Measurements from ENCODE around the gene SNX27.

SNX27 gene

DNA sequence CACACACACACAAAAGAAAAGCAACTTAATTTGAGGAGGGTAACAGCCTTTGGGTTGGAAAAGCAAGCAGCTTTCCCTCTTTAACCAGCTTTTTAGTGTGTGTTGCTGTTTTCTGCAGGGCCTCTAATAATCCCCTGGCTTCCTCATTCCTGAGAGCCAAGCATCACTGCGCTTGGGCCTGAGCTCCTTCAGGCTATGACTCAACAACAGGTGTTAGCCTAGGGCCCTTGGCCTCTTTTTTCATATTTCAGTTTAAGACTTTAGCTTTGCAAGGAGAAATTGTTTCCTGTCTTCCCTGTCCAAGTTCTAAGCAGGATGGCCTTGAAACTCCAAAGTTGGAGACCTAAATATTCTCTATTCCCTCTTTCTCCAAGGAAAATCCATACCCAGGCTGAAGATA lies 26.2 kb upstream of the SNX27 start:
- TF ChIP-seq CTCF (IDR thresholded peaks at IDR 0.05), result no peak

- TF ChIP-seq CTCF (IDR thresholded peaks at IDR 0.05), result no peak
Measured at GRCh38 chr1:151590961-151591360, 20.9 kb upstream of the SNX27 start.

DNA sequence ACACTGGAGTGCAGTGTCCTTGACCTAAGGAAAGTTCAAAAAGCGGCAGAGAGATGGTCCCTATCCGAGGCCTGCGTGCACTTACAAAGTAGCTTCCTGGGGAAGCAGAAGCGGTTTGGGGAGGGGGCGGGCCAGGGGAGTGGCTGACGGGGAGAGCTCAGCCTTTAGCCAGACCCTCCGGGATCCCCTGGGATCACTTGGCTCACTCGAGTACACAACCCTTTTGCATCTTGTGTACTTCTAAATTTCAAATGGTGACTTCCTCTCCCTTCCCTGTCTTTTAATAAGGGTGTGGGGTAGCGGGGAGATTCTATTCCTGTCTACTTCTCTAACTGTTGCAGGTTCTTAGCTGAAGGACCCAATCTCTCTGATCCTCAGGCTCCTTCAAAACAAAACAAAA lies 18.1 kb upstream of the SNX27 start:
- TF ChIP-seq CTCF (IDR thresholded peaks at IDR 0.05), result no peak

- TF ChIP-seq CTCF (IDR thresholded peaks at IDR 0.05), result peak; percentile 99
Measured at GRCh38 chr1:151594143-151594625, 17.7 kb upstream of the SNX27 start.

DNA sequence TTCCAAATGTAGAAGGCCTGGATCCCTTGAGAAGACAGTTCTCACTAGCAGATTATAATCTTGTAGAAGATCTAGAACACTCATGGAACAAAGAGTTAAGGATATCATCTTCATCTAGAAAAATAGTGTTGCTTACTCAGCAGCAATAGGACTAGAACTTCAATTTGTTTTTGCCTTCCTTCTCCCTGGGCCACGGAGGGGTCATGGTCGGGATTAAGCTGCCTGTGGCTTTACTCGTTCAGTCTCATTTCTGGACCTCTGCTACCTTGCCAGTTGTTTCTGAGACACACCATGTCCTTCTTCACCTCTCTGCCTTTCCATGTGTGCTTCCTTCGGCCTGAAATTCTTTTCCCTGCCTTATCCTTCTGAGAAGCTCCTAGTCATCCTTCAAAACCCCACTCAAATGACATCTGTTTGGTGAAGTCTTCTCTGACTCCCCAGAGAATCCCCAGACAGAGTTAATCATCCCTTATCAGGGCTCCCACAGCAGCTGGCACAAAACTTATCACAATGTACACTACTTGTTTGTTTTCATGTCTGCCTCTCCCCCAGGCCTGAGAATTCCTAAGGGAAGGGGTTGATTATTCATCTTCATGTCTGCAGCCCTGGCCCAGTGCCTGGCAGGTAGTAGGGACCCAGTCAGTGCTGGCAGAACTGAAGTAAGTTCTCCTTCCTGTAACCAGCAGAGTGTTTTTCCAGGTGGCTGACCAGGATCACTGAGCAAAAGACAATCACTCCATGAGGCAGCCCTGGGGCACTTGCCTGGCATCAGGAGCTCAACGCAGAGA lies 15.5 kb upstream of the SNX27 start:
- TF ChIP-seq CTCF (IDR thresholded peaks at IDR 0.05), result no peak

DNA sequence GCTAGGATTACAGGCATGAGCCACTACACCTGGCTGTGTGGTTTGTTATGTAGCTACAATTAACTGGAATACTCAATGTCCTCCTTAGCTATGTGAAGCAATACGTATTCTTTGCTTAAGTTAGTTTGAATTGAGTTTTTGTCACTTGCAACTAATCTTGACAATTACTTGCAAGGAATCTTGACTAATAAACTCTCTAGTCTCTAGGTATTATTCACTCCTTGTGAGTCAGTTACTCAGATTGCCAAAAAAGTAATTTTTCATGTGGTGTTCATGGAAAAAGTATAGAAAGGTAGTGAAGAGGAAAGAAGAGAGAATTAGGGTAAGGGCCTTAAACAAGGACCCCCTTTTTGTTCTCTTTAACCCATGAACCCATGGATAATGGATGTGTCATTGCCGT lies 7.6 kb upstream of the SNX27 start:
- no peak for TF ChIP-seq CTCF (IDR thresholded peaks at IDR 0.05)

DNA sequence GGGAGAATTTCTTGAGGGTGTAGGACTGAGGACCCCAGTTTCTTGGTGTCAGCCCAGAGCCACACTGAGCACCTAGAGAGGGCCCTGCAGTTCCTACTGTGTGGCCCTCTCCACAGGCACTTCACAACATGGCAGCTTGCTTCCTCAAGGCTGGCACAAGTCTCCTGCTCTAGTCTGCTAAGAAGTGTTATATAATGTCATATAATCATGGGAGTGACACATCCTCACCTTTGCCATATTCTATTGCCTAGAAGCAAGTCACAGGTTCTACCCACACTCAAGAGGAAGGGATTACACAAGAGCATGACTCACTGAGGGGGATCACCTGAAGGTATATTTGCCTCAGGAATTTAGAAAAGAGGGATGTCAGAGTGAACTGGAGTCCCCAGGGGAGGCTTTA lies 5.5 kb upstream of the SNX27 start:
- no peak for TF ChIP-seq CTCF (IDR thresholded peaks at IDR 0.05)
